Measurements from ENCODE around the gene GSE1. TPM values are rescaled to one million over a fixed set of nuclear protein-coding genes. Genes with fewer than 3 reads are reported as not detected.

Gene GSE1
- polyA plus RNA-seq, 1 donor: 94.9 TPM

- no peak for DNase-seq
- H3K27ac ChIP-seq (ENCODE audit: low read length): no peak overlapping the region
- peaks cover 19% of the 10 kb centered on the region for H3K4me1 ChIP-seq (ENCODE audit: control insufficient read depth, insufficient read depth, low read length)
- H3K4me3 ChIP-seq (ENCODE audit: low read length): no peak overlapping the region
- peaks cover 2% of the 10 kb centered on the region for H3K9me3 ChIP-seq (ENCODE audit: control insufficient read depth, low read depth, low read length)
- no peaks in the 10 kb centered on the region for H3K36me3 ChIP-seq (ENCODE audit: control insufficient read depth, insufficient read depth, low read length)
- peaks cover 16% of the 10 kb centered on the region for H3K27me3 ChIP-seq (ENCODE audit: control insufficient read depth, insufficient read depth, low read length)
- WGBS (ENCODE audit: insufficient coverage, low lambda C conversion rate): no CpG with 5 or more reads among the region's 3 CpGs
Observed at GRCh38 chr16:85716680-85717038, 103.5 kb downstream of the GSE1 start.

GRCh38 chr16:85717393-85718152, 104.5 kb downstream of the GSE1 start:
- no peak overlapping the region for H3K4me3 ChIP-seq (ENCODE audit: low read length)
- WGBS (ENCODE audit: insufficient coverage, low lambda C conversion rate): 4% methylated on average over 8 of the region's 21 CpGs
- H3K4me1 ChIP-seq (ENCODE audit: control insufficient read depth, insufficient read depth, low read length): peaks cover 25% of the 10 kb centered on the region
- DNase-seq: peak; percentile 55 to 57
- no peak overlapping the region for H3K27ac ChIP-seq (ENCODE audit: low read length)
- peaks cover 13% of the 10 kb centered on the region for H3K27me3 ChIP-seq (ENCODE audit: control insufficient read depth, insufficient read depth, low read length)
- no peaks in the 10 kb centered on the region for H3K36me3 ChIP-seq (ENCODE audit: control insufficient read depth, insufficient read depth, low read length)
- H3K9me3 ChIP-seq (ENCODE audit: control insufficient read depth, low read depth, low read length): no peaks in the 10 kb centered on the region

GRCh38 chr16:85718153-85718477, 105.0 kb downstream of the GSE1 start:
- no peak for DNase-seq
- H3K36me3 ChIP-seq (ENCODE audit: control insufficient read depth, insufficient read depth, low read length): no peaks in the 10 kb centered on the region
- no peak overlapping the region for H3K4me3 ChIP-seq (ENCODE audit: low read length)
- peaks cover 27% of the 10 kb centered on the region for H3K4me1 ChIP-seq (ENCODE audit: control insufficient read depth, insufficient read depth, low read length)
- peaks cover 13% of the 10 kb centered on the region for H3K27me3 ChIP-seq (ENCODE audit: control insufficient read depth, insufficient read depth, low read length)
- no peak overlapping the region for H3K27ac ChIP-seq (ENCODE audit: low read length)
- 60% methylated on average over 1 of the region's 6 CpGs for WGBS (ENCODE audit: insufficient coverage, low lambda C conversion rate)
- no peaks in the 10 kb centered on the region for H3K9me3 ChIP-seq (ENCODE audit: control insufficient read depth, low read depth, low read length)

- no peaks in the 10 kb centered on the region for H3K9me3 ChIP-seq (ENCODE audit: control insufficient read depth, low read depth, low read length)
- H3K4me1 ChIP-seq (ENCODE audit: control insufficient read depth, insufficient read depth, low read length): peaks cover 31% of the 10 kb centered on the region
- H3K36me3 ChIP-seq (ENCODE audit: control insufficient read depth, insufficient read depth, low read length): no peaks in the 10 kb centered on the region
- DNase-seq: peak in 1 of 2 donors; percentile 52
- no peak overlapping the region for H3K27ac ChIP-seq (ENCODE audit: low read length)
- peaks cover 13% of the 10 kb centered on the region for H3K27me3 ChIP-seq (ENCODE audit: control insufficient read depth, insufficient read depth, low read length)
- H3K4me3 ChIP-seq (ENCODE audit: low read length): no peak overlapping the region
- WGBS (ENCODE audit: insufficient coverage, low lambda C conversion rate): no CpG with 5 or more reads among the region's 11 CpGs
Observed at GRCh38 chr16:85718682-85719081, 105.6 kb downstream of the GSE1 start.

- Histone ChIP-seq H3K4me1 (ENCODE audit: control insufficient read depth, insufficient read depth, low read length) (peaks cover 40% of the 10 kb centered on the region), H3K27ac (ENCODE audit: low read length) (no peak overlapping the region), H3K36me3 (ENCODE audit: control insufficient read depth, insufficient read depth, low read length) (no peaks in the 10 kb centered on the region), H3K4me3 (ENCODE audit: low read length) (no peak overlapping the region), H3K27me3 (ENCODE audit: control insufficient read depth, insufficient read depth, low read length) (peaks cover 13% of the 10 kb centered on the region), H3K9me3 (ENCODE audit: control insufficient read depth, low read depth, low read length) (no peaks in the 10 kb centered on the region)
- WGBS (ENCODE audit: insufficient coverage, low lambda C conversion rate): no CpG with 5 or more reads among the region's 11 CpGs
- no peak for DNase-seq
Observed at GRCh38 chr16:85719605-85720301, 106.6 kb downstream of the GSE1 start.

- peak; percentile 50 to 69 for DNase-seq
- peaks cover 11% of the 10 kb centered on the region for H3K27me3 ChIP-seq (ENCODE audit: control insufficient read depth, insufficient read depth, low read length)
- peaks cover 45% of the 10 kb centered on the region for H3K4me1 ChIP-seq (ENCODE audit: control insufficient read depth, insufficient read depth, low read length)
- H3K9me3 ChIP-seq (ENCODE audit: control insufficient read depth, low read depth, low read length): peaks cover 3% of the 10 kb centered on the region
- no CpG with 5 or more reads among the region's 4 CpGs for WGBS (ENCODE audit: insufficient coverage, low lambda C conversion rate)
- no peak overlapping the region for H3K27ac ChIP-seq (ENCODE audit: low read length)
- no peaks in the 10 kb centered on the region for H3K36me3 ChIP-seq (ENCODE audit: control insufficient read depth, insufficient read depth, low read length)
- H3K4me3 ChIP-seq (ENCODE audit: low read length): no peak overlapping the region
Observed at GRCh38 chr16:85720302-85720637, 107.1 kb downstream of the GSE1 start.

- no peak overlapping the region for H3K4me3 ChIP-seq (ENCODE audit: low read length)
- no peaks in the 10 kb centered on the region for H3K27me3 ChIP-seq (ENCODE audit: control insufficient read depth, insufficient read depth, low read length)
- peaks cover 3% of the 10 kb centered on the region for H3K9me3 ChIP-seq (ENCODE audit: control insufficient read depth, low read depth, low read length)
- H3K27ac ChIP-seq (ENCODE audit: low read length): peak overlapping the region; percentile 2
- WGBS (ENCODE audit: insufficient coverage, low lambda C conversion rate): no CpG with 5 or more reads among the region's 20 CpGs
- H3K36me3 ChIP-seq (ENCODE audit: control insufficient read depth, insufficient read depth, low read length): peaks cover 5% of the 10 kb centered on the region
- peaks cover 44% of the 10 kb centered on the region for H3K4me1 ChIP-seq (ENCODE audit: control insufficient read depth, insufficient read depth, low read length)
- DNase-seq: peak in 1 of 2 donors; percentile 47
Observed at GRCh38 chr16:85722128-85722893, 109.2 kb downstream of the GSE1 start.

GRCh38 chr16:85724126-85724879, 111.2 kb downstream of the GSE1 start:
- Histone ChIP-seq H3K27ac (ENCODE audit: low read length) (peak overlapping the region; percentile 70), H3K9me3 (ENCODE audit: control insufficient read depth, low read depth, low read length) (peaks cover 3% of the 10 kb centered on the region), H3K4me1 (ENCODE audit: control insufficient read depth, insufficient read depth, low read length) (peaks cover 29% of the 10 kb centered on the region), H3K36me3 (ENCODE audit: control insufficient read depth, insufficient read depth, low read length) (peaks cover 5% of the 10 kb centered on the region), H3K4me3 (ENCODE audit: low read length) (peak overlapping the region; percentile 21), H3K27me3 (ENCODE audit: control insufficient read depth, insufficient read depth, low read length) (no peaks in the 10 kb centered on the region)
- WGBS (ENCODE audit: insufficient coverage, low lambda C conversion rate): no CpG with 5 or more reads among the region's 20 CpGs
- DNase-seq: peak; percentile 89 to 95

GRCh38 chr16:85724936-85725335, 111.8 kb downstream of the GSE1 start:
- no peak for DNase-seq
- Histone ChIP-seq H3K4me3 (ENCODE audit: low read length) (no peak overlapping the region), H3K9me3 (ENCODE audit: control insufficient read depth, low read depth, low read length) (peaks cover 3% of the 10 kb centered on the region), H3K27me3 (ENCODE audit: control insufficient read depth, insufficient read depth, low read length) (no peaks in the 10 kb centered on the region), H3K36me3 (ENCODE audit: control insufficient read depth, insufficient read depth, low read length) (peaks cover 5% of the 10 kb centered on the region), H3K4me1 (ENCODE audit: control insufficient read depth, insufficient read depth, low read length) (peaks cover 34% of the 10 kb centered on the region), H3K27ac (ENCODE audit: low read length) (peak overlapping the region; percentile 70)
- WGBS (ENCODE audit: insufficient coverage, low lambda C conversion rate): no CpG with 5 or more reads among the region's 12 CpGs
